ENCODE measurements around the gene SGSM2.

SGSM2 gene

GRCh38 chr17:2384439-2385127 lies 47.3 kb downstream of the SGSM2 start:
- peaks cover 10% of the 10 kb centered on the region; the same call in 1 of the 2 replicates for H3K36me3 ChIP-seq (ENCODE audit: control insufficient read depth, low read length)

GRCh38 chr17:2385240-2386210 lies 48.2 kb downstream of the SGSM2 start:
- peaks cover 5% of the 10 kb centered on the region for H3K4me1 ChIP-seq (ENCODE audit: control insufficient read depth, low read length)
- H3K27me3 ChIP-seq (ENCODE audit: control insufficient read depth, low read length) = no peaks in the 10 kb centered on the region
- no peak overlapping the region for H3K4me3 ChIP-seq (ENCODE audit: low read length)
- no peaks in the 10 kb centered on the region for H4K20me1 ChIP-seq (ENCODE audit: control insufficient read depth, insufficient read depth, low read depth, low read length)
- H3K79me2 ChIP-seq (ENCODE audit: control insufficient read depth, low read length) = peaks cover 8% of the 10 kb centered on the region
- H3K9me2 ChIP-seq (replicated peaks; ENCODE audit: control insufficient read depth, low read length) = no peaks in the 10 kb centered on the region
- peaks cover 3% of the 10 kb centered on the region; the same call in 1 of the 2 replicates for H3F3A ChIP-seq (ENCODE audit: control insufficient read depth, insufficient read depth)
- TF ChIP-seq CTCF (IDR thresholded peaks at IDR 0.05; ENCODE audit: low read depth, low read length, poor library complexity, severe bottlenecking) = no peak
- TF ChIP-seq EZH2phosphoT487 (IDR thresholded peaks at IDR 0.05; ENCODE audit: borderline replicate concordance, low read length) = no peak
- no peak overlapping the region for H3K27ac ChIP-seq (ENCODE audit: low read depth, low read length)
- H3K9me3 ChIP-seq (ENCODE audit: control insufficient read depth, insufficient read depth, low read length) = no peaks in the 10 kb centered on the region
- H3K36me3 ChIP-seq (ENCODE audit: control insufficient read depth, low read length) = peaks cover 12% of the 10 kb centered on the region; the same call in 1 of the 2 replicates
- H3K4me2 ChIP-seq (ENCODE audit: low read length) = no peak overlapping the region

More at GRCh38 chr17:2384439-2385127, 47.3 kb downstream of the SGSM2 start:
- H3K4me2 ChIP-seq (ENCODE audit: low read length) = no peak overlapping the region
- TF ChIP-seq CTCF (IDR thresholded peaks at IDR 0.05; ENCODE audit: low read depth, low read length, poor library complexity, severe bottlenecking) = no peak
- no peak for TF ChIP-seq EZH2phosphoT487 (IDR thresholded peaks at IDR 0.05; ENCODE audit: borderline replicate concordance, low read length)
- peaks cover 2% of the 10 kb centered on the region; the same call in 1 of the 2 replicates for H3K79me2 ChIP-seq (ENCODE audit: control insufficient read depth, low read length)
- H3K9me2 ChIP-seq (replicated peaks; ENCODE audit: control insufficient read depth, low read length) = no peaks in the 10 kb centered on the region
- no peaks in the 10 kb centered on the region for H4K20me1 ChIP-seq (ENCODE audit: control insufficient read depth, insufficient read depth, low read depth, low read length)
- H3K4me3 ChIP-seq (ENCODE audit: low read length) = no peak overlapping the region
- H3K27ac ChIP-seq (ENCODE audit: low read depth, low read length) = no peak overlapping the region
- no peaks in the 10 kb centered on the region for H3K9me3 ChIP-seq (ENCODE audit: control insufficient read depth, insufficient read depth, low read length)
- H3K4me1 ChIP-seq (ENCODE audit: control insufficient read depth, low read length) = peaks cover 4% of the 10 kb centered on the region
- H3K27me3 ChIP-seq (ENCODE audit: control insufficient read depth, low read length) = no peaks in the 10 kb centered on the region
- peaks cover 3% of the 10 kb centered on the region; the same call in 1 of the 2 replicates for H3F3A ChIP-seq (ENCODE audit: control insufficient read depth, insufficient read depth)

GRCh38 chr17:2386400-2387085 lies 49.2 kb downstream of the SGSM2 start:
- TF ChIP-seq EZH2phosphoT487 (IDR thresholded peaks at IDR 0.05; ENCODE audit: borderline replicate concordance, low read length) (no peak), CTCF (IDR thresholded peaks at IDR 0.05; ENCODE audit: low read depth, low read length, poor library complexity, severe bottlenecking) (no peak)
- Histone ChIP-seq H3K27me3 (ENCODE audit: control insufficient read depth, low read length) (no peaks in the 10 kb centered on the region), H3K9me2 (replicated peaks; ENCODE audit: control insufficient read depth, low read length) (no peaks in the 10 kb centered on the region), H3K79me2 (ENCODE audit: control insufficient read depth, low read length) (peaks cover 18% of the 10 kb centered on the region), H3K4me3 (ENCODE audit: low read length) (no peak overlapping the region), H3K9me3 (ENCODE audit: control insufficient read depth, insufficient read depth, low read length) (no peaks in the 10 kb centered on the region), H3K4me1 (ENCODE audit: control insufficient read depth, low read length) (peaks cover 15% of the 10 kb centered on the region), H3F3A (ENCODE audit: control insufficient read depth, insufficient read depth) (peaks cover 3% of the 10 kb centered on the region; the same call in 1 of the 2 replicates), H3K36me3 (ENCODE audit: control insufficient read depth, low read length) (peaks cover 13% of the 10 kb centered on the region), H4K20me1 (ENCODE audit: control insufficient read depth, insufficient read depth, low read depth, low read length) (no peaks in the 10 kb centered on the region), H3K27ac (ENCODE audit: low read depth, low read length) (no peak overlapping the region), H3K4me2 (ENCODE audit: low read length) (no peak overlapping the region)
